HG02973 (cell line): ENCODE data around the gene DUOXA1.
"Not testable (repeated sequence)": the region's sequence is repeated elsewhere in the genome, so short reads cannot be mapped to it uniquely, and the experiment has no call there.

Source experiments
- ATAC-seq: cut with Tn5 transposase; IDR thresholded peaks from one replicate; pipeline ENCODE4 v1.9.1; 2021; ENCODE audit warnings: moderate library complexity; ENCODE audit not compliant: unreplicated experiment

DUOXA1 gene

DNA sequence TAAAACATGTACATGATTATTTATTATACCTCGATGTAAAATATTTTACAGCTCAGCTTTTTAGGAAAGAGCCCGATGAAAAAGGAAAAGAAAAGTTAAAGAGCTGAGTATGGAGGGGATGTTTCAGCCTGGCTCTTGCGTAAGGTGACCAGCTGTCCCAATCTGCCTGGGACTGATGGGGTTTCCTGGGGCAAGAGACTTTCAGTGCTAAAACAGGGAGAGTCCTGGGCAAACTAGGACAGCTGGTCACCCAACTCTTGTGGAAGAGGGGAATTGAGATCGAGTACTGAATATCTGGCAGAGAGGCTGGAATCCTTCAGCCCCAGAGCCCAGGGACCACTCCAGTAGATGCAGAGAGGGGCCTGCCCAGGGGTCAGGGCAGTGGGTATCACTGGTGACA is 36.7 kb downstream of the DUOXA1 start:
- no peak for ATAC-seq

DNA sequence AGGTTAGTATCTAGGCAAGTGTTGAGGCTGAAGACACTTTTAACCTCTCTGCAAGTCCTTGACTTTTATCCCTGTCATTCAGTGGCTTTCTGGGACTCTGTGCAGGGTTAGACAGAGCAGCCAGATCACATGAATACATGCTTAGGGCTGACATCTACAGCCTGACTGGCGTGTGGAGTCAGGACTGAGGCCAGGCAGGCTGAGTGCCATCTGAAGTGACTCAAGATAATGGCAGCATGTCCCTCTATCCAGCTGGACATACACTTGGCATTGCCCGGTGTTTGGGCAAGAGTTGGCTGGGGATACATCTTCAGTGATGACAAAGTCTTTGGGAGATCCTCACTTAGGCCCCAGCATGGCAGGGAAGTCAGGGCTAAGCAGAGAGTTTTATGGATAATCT is 38.1 kb downstream of the DUOXA1 start:
- ATAC-seq = no peak

DNA sequence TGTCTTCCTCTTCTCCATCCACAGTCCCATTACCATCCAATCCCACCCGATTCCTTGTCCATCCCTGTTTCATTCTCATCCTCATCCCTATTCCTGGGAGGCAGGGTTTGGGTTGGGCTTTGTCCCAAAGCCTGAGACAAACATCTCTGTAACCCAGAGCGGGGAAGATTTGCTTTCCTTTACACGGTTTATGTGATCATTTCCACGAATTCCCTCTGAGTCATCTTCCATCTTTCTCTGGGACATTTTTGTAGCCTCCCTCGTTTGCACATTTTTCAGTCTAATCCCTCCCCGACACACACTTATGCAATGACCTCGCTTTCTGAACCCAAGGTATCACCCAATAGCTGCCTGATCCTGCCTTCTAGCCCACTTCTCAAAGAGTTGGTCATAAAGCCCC is 38.5 kb downstream of the DUOXA1 start:
- no peak for ATAC-seq

DNA sequence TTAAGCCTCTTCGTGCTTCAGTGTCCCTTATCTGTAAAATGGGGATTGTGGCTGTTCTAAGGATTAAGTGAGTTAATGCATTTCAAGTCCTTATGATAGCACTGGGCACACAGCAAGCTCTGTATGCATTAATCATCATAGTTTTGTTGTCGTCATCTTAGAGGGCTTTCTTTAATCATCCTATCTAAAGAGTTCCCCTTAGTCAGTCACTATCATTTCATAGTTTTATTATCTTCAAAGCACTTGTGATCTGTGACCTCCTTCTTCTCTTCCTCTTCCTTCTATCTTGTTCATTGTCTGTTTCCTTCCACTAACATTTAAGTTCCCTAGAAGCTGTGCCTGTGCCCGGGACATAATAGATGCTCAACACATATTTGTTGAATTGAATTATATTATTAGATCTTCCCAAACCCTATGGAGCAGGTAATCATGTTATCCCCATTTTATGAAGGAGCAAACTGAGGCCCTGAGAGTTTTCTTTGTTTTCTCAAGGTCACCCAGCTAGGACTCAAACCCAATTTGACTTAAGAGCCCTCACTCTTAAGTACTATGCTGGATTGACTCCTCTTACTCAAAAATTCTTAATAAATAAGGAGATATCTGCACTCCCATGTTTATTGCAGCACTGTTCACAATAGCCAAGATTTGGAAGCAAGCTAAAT is 39.8 kb downstream of the DUOXA1 start:
- ATAC-seq = no peak

DNA sequence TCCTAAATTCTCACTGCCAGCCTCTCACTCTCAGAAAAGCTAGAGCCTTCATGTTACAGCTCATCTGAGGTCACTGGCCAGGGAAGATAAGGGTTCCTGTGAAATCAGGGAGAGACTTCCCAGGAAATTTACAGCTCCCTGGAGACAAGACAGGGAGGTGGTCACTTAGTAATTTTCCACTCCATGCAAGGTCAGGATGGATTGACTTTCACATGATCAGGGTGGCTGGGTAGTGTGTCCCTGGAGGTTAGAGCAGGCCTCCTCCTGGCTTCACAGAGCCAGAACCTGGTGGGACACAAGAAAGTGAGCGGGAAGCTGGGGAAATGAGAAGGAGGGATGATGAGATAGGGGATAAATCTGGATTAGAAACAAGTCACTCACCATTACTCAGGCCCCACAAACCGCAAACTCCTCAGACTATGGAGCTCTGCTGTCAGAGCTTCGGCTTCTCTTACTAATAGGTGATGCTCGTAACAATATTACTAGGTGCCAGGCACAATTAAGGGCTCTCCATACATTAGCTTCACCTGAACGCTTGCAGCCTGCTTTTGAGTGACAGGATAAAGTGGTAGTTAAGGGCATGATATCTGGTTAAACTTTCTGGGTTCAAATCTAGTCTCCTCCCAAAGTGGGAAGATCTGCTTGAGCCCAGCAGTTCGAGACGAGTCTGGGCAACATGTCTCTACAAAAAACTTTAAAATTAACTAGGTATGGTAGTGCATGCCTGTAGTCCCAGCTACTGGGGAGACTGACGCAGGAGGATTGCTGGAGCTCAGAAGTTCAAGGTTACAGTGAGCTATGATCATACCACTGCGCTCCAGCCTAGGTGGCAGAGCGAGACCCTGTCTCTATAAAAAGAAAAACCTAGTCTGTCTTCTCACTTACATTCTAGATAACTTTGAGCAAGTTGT is 40.6 kb downstream of the DUOXA1 start:
- no peak for ATAC-seq

DNA sequence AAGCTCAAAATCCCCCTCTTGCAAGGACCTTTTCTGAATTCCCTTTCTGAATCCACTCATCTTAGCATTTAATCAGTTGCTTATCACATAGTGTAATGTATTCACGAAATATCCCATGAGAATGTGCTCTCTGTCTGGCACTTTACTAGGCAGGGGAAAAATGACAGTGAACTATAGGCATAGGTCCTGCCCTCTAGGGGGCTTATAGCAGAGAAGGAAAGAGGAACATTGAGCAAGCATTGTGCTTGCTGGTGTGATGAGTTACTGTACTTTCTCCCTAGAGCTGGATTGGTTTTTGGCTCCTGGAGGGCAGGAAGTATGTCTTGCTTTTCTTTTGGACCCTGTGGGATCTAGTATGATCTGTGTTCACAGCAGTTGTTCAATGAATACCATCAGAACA is 42.2 kb downstream of the DUOXA1 start:
- no peak for ATAC-seq

DNA sequence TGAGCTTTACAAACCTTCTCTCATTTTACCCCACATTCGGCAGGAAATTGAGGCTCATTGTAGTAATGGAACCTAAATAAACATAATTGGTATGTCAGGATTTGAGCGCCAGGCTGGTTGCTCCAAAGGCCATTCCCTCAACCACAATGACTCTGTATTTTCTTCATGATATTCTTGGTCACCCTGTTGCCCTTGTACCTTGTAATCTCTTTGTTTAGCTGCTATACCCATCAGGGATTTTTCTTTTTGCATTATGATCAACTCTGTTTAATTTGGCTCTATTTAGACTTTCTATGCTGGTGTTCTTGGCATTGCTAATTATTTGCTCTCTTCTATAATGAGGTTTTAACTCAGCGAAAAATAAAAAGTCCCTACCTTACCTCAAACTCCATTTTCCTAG is 45.5 kb downstream of the DUOXA1 start:
- ATAC-seq = no peak

DNA sequence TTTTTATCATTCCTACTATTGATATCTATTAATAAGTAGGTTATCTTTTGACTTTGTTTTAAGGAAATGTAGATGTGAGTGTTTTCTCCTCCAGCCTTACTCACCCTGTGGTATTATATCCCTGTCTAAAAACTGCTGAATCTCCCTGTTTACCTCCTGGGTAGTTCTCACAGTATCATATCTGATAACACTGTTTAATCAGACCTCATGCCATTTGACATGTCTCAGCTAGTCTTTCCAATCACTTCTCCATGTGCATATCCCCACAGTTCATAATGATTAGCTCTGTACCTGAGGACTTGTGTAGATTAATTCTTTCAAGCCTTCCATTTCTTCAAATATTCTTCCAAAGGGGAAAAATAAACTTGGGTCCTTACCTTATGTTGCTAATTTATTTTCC is 46.5 kb downstream of the DUOXA1 start:
- ATAC-seq = no peak

DNA sequence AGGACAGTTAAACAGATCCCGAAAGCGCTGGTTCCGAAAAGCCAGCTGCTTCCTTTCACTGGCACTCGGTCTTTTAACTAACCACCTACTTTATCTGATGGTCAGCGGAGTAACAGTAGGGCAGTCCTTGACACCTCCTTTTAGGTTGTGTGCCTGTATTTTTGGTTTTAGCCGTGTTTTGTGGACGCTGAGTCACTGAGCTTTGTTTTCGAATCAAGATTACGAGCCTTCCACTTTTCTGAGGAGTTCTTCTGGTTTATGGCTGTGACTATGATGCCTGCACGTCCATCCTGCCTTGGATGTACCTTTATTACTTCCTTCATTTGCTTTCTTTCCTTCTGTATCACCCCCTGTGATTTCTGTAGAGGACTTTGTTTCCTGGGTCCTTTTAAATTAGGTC is 47.3 kb downstream of the DUOXA1 start:
- ATAC-seq = not testable (repeated sequence)

DNA sequence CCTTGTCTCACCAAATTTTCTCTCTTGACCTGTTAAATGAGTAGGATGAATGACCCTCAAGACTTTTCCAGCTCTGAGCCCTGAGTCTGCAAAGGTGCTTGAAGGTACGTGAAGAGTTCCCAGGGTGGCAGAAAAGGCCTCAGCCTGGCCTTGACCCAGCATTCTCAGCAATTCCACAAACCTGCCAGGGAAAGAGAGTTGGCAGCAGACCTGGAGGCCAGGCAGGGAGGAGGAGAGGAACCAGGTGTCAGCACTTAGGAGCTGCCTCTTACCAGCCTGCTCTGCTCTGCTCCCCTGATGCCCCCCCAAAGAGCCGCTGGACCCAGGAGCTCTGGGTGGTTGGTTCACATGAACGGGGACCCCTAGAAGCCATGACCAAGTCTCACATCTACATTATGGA is 49.1 kb downstream of the DUOXA1 start:
- ATAC-seq = not testable (repeated sequence)

DNA sequence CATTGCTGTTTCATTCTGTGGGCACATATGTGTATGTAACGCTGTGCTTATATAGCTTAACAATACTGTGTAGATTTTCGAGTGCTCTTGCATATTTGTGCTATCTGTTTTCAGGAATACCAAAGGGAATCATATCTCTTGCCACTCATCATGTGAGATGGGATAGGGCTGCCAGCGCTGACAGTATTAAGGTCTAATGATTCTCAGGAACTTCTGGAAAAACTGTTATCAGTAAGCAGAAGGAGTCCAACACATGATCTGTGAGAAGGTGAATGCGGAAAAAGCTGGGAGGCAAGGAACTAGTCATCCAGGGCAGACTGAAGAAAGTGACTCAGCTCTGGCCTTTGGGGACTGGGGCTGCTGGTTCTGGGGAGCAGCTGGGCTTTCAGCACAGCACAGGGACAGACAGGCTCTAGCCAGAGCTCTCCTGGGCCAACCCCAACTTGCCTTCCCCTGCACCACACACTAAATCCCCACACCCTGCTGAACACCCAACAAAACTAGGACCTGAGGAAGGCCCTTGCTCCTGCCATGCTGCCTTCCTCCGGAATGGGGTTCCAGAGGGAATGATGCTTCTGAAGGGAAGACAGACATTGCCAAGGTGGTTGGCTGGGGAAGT is 49.9 kb downstream of the DUOXA1 start:
- ATAC-seq = not testable (repeated sequence)

DNA sequence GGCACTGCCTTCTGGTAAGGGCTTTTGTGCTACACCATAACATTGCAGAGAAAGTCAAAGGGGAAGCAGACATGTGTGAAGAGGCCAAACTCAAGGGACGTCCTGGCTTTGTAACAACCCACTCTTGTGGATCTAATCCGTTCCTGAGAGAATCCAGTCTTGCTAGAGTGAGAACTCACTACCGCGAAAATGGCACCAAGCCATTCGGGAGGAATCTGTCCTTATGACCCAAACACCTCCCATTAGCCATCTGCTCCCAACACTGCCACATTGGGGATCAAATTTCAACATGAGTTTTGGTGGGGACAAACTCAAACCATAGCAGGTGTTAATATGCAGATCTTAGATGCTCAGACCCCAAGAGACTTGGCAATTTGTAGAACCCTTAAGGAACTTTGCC is 50.5 kb downstream of the DUOXA1 start:
- not testable (repeated sequence) for ATAC-seq

DNA sequence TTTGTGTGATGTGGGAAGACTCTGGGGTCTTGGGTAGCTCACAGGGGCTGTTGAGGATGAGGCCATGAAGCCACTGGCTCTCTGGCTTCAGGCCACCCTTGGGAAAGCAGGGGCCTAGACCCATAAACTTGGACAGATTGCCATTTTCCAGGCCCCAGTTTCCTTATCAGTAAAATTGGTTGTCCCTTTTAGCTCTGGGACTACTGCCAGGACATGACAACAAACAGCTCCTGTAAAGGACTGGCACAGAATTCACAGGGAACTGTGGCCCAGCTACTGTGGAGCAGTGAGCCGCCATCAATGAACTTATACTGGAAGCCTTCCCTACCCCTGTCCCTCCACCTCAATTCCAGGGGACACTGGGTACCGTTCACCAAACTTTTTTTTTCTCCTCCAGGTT is 52.3 kb downstream of the DUOXA1 start:
- ATAC-seq = not testable (repeated sequence)

DNA sequence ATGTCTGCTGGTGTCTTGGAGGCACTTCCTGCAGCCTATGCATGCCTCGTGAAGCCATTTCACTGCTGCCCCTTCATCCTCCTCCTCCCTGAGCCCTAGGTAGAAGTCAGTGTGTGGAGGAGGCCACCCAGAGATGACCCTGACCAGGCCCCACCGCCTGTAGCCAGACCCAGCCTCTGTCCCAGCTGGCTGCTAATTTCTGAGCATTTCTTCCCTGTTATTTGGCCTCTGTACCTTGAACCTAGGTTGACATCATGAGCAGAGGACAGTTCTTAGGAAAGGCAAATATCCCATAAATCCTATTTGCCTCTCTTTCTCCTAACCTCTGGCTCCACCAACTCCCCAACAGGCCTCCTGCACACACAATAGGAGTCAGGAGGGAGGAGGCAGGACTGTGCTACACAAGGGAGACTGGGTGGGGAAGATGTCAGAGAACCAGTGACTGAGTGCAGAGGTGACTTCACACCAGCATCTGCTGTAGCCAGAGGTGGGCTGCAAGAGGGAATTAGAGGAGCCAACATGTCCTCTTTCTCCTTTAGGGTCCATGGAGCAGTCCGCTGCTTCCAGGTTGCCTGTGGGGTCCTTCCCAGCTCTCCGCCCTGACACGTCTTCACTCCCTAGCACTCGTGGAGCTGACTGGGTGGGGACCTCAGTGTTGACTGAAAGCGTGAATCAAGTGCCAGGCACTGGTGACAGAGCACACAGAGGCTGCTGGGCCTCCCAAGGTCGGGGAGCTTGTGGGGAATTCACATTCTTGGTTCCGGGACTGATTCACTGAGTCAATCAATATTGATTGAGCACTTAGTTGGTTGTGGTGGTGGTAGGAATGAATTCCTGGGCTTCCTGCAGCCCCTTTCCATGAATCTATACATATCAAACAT is 54.0 kb downstream of the DUOXA1 start:
- not testable (repeated sequence) for ATAC-seq

DNA sequence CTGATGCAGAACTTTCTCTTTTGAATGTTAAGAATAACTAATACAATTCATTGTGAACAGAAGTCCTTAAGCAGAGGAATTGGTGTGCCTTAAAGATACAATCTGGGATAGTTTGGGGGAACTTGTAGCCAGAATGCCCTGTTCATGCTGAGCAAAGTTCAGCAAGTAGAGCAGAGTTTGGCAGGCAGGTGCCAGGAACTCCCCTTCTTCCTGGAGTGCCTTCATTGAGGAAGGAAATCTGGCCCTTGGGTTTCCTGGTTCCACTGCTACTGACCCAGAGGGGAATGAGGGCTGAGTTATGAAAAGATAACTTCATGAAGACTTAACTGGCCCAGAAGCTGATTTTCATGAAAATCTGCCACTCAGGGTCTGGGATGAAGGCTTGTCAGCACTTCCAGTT is 56.1 kb downstream of the DUOXA1 start:
- ATAC-seq = not testable (repeated sequence)

DNA sequence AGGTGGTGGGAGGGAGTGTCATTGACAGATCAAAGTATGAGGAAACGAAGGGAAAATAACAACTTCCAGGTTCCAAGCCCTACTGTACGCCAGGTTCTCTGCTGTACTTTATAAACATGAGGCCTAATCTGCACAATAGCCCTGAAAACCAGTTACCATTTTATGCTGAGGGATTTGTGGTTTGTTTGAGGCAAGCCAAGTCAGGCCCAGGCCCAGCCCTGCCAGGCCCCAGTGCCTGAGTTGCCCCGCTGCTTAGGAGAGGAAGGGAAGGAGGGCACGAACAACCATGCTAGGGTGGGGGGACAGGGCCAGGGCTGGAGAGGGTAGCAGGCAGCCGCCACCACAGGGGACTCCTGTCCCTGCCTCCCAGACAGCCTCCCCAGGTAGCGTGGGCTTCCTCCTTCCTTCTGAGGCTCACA is 59.7 kb downstream of the DUOXA1 start:
- not testable (repeated sequence) for ATAC-seq
